ENCODE results near the gene FRY. TPM values are rescaled to one million over a fixed set of nuclear protein-coding genes. Genes with fewer than 3 reads are reported as not detected.

Gene FRY
- total and polyA plus RNA-seq, 11 donors: 21.6 to 237 (median 165) TPM

GRCh38 chr13:32175943-32176342 lies 144.4 kb downstream of the FRY start:
- H3K36me3 ChIP-seq: peaks cover 0 to 98% (median 25%) of the 10 kb centered on the region in 9 donors
- H3K27me3 ChIP-seq: no peaks in the 10 kb centered on the region
- no peak overlapping the region for H3K4me3 ChIP-seq
- TF ChIP-seq CTCF (IDR thresholded peaks at IDR 0.05) (no peak), POLR2A (IDR thresholded peaks at IDR 0.05) (no peak)
- ATAC-seq (no peak), DNase-seq (no peak)
- no peaks in the 10 kb centered on the region for H3K4me1 ChIP-seq
- intact Hi-C loops (cut with DNase I): loop anchor here in 1 of 10 donors (5.0 kb wide), 1 partner anchor 61 kb away; no protein-coding TSS in a partner anchor
- H3K27ac ChIP-seq: peak overlapping the region in 1 of 12 donors; percentile 17
- WGBS, 4 donors: 80 to 87% (median 83%) methylated on average over 2 of the region's 2 CpGs
- H3K9me3 ChIP-seq: no peaks in the 10 kb centered on the region

- 83 to 93% (median 92%) methylated on average over 1 of the region's 1 CpG for WGBS, 4 donors
- intact Hi-C loops (cut with DNase I): loop anchor here in 1 of 10 donors (5.0 kb wide), 1 partner anchor 61 kb away; no protein-coding TSS in a partner anchor
- no peak overlapping the region for H3K27ac ChIP-seq
- no peaks in the 10 kb centered on the region for H3K27me3 ChIP-seq
- no peaks in the 10 kb centered on the region for H3K4me1 ChIP-seq
- no peak for DNase-seq
- H3K36me3 ChIP-seq: peaks cover 0 to 98% (median 21%) of the 10 kb centered on the region in 9 donors
- ATAC-seq: no peak
- H3K4me3 ChIP-seq: no peak overlapping the region
- H3K9me3 ChIP-seq: no peaks in the 10 kb centered on the region
- TF ChIP-seq POLR2A (IDR thresholded peaks at IDR 0.05): no peak
- TF ChIP-seq CTCF (IDR thresholded peaks at IDR 0.05): no peak
These were observed 145.1 kb downstream of the FRY start for GRCh38 chr13:32176696-32177095.

GRCh38 chr13:32178763-32179162 lies 147.2 kb downstream of the FRY start:
- no peak for ATAC-seq
- no peaks in the 10 kb centered on the region for H3K4me1 ChIP-seq
- H3K27me3 ChIP-seq: no peaks in the 10 kb centered on the region
- H3K9me3 ChIP-seq: no peaks in the 10 kb centered on the region
- 79 to 86% (median 85%) methylated on average over 5 of the region's 5 CpGs for WGBS, 4 donors
- no peak overlapping the region for H3K4me3 ChIP-seq
- H3K27ac ChIP-seq: no peak overlapping the region
- H3K36me3 ChIP-seq: peaks cover 0 to 100% (median 16%) of the 10 kb centered on the region in 9 donors
- TF ChIP-seq CTCF (IDR thresholded peaks at IDR 0.05) (no peak), POLR2A (IDR thresholded peaks at IDR 0.05) (no peak)
- intact Hi-C loops (cut with DNase I): loop anchor here in 1 of 10 donors (5.0 kb wide), 1 partner anchor 59 kb away; no protein-coding TSS in a partner anchor
- DNase-seq: no peak

GRCh38 chr13:32179708-32180107 lies 148.1 kb downstream of the FRY start:
- Histone ChIP-seq H3K36me3 (peaks cover 0 to 100% (median 14%) of the 10 kb centered on the region in 9 donors), H3K4me3 (no peak overlapping the region), H3K4me1 (no peaks in the 10 kb centered on the region), H3K9me3 (no peaks in the 10 kb centered on the region), H3K27me3 (no peaks in the 10 kb centered on the region), H3K27ac (no peak overlapping the region)
- no peak for ATAC-seq
- intact Hi-C loops (cut with DNase I): loop anchor here in 1 of 10 donors (5.0 kb wide), 2 partner anchors 48 to 58 kb away; no protein-coding TSS in a partner anchor
- WGBS, 4 donors: 77 to 81% (median 79%) methylated on average over 2 of the region's 2 CpGs
- TF ChIP-seq POLR2A (IDR thresholded peaks at IDR 0.05) (no peak), CTCF (IDR thresholded peaks at IDR 0.05) (no peak)
- DNase-seq: no peak

Measured in heart left ventricle (tissue), 16 donors.